ENCODE measurements around the gene EHBP1.
"Not testable (repeated sequence)": the region's sequence is repeated elsewhere in the genome, so short reads cannot be mapped to it uniquely, and the experiment has no call there.

Gene EHBP1

GRCh38 chr2:62692225-62692624 is 13.3 kb upstream of the EHBP1 start:
- intact Hi-C loops (cut with DNase I), result no loop called here

GRCh38 chr2:62698653-62699052 is 6.9 kb upstream of the EHBP1 start:
- intact Hi-C loops (cut with DNase I), result no loop called here
- DNase-seq, result peak in 4 of 42 donors; percentile 2 to 50 (median 10)

More at GRCh38 chr2:62692225-62692624, 13.3 kb upstream of the EHBP1 start:
- no peak for DNase-seq

GRCh38 chr2:62704654-62705006 is 883 bp upstream of the EHBP1 start:
- DNase-seq, result no peak
- intact Hi-C loops (cut with DNase I), result loop anchor here (2.0 to 10.0 kb wide), 2 partner anchors 70 to 200 kb away; no protein-coding TSS in a partner anchor

- peak; percentile 17 to 84 (median 68) for DNase-seq
- intact Hi-C loops (cut with DNase I), result loop anchor here (2.0 to 10.0 kb wide), 2 partner anchors 69 to 201 kb away; no protein-coding TSS in a partner anchor
Measured at GRCh38 chr2:62705859-62706720, 577 bp downstream of the EHBP1 start.

GRCh38 chr2:62706721-62707521 is 1.4 kb downstream of the EHBP1 start:
- intact Hi-C loops (cut with DNase I), result loop anchor here (10.0 kb wide), 1 partner anchor 68 kb away; no protein-coding TSS in a partner anchor
- DNase-seq, result no peak

GRCh38 chr2:62708751-62709150 is 3.2 kb downstream of the EHBP1 start:
- DNase-seq, result no peak
- intact Hi-C loops (cut with DNase I), result loop anchor here (10.0 kb wide), 1 partner anchor 66 kb away; no protein-coding TSS in a partner anchor

- DNase-seq, result no peak
- intact Hi-C loops (cut with DNase I), result no loop called here
Measured at GRCh38 chr2:62711832-62712494, 6.5 kb downstream of the EHBP1 start.

GRCh38 chr2:62713196-62713595 is 7.7 kb downstream of the EHBP1 start:
- DNase-seq; intact Hi-C loops (cut with DNase I): not testable (repeated sequence)

- intact Hi-C loops (cut with DNase I), result no loop called here
Measured at GRCh38 chr2:62713837-62714236, 8.3 kb downstream of the EHBP1 start.

GRCh38 chr2:62716768-62717167 is 11.3 kb downstream of the EHBP1 start:
- no peak for DNase-seq
- intact Hi-C loops (cut with DNase I), result no loop called here

More at GRCh38 chr2:62713837-62714236, 8.3 kb downstream of the EHBP1 start:
- no peak for DNase-seq

GRCh38 chr2:62717503-62718081 is 12.1 kb downstream of the EHBP1 start:
- intact Hi-C loops (cut with DNase I), result no loop called here
- DNase-seq, result no peak

- intact Hi-C loops (cut with DNase I), result no loop called here
- DNase-seq, result no peak
Measured at GRCh38 chr2:62718225-62718822, 12.8 kb downstream of the EHBP1 start.

- intact Hi-C loops (cut with DNase I), result no loop called here
Measured at GRCh38 chr2:62719757-62720156, 14.2 kb downstream of the EHBP1 start.

GRCh38 chr2:62722679-62723078 is 17.2 kb downstream of the EHBP1 start:
- no peak for DNase-seq
- intact Hi-C loops (cut with DNase I), result no loop called here

More at GRCh38 chr2:62719757-62720156, 14.2 kb downstream of the EHBP1 start:
- DNase-seq, result no peak

- intact Hi-C loops (cut with DNase I), result no loop called here
- no peak for DNase-seq
Measured at GRCh38 chr2:62723253-62723652, 17.7 kb downstream of the EHBP1 start.

- DNase-seq, result no peak
- intact Hi-C loops (cut with DNase I), result no loop called here
Measured at GRCh38 chr2:62724106-62724505, 18.6 kb downstream of the EHBP1 start.

GRCh38 chr2:62724886-62725711 is 19.6 kb downstream of the EHBP1 start:
- intact Hi-C loops (cut with DNase I), result loop anchor here (5.0 kb wide), 1 partner anchor 268 kb away; no protein-coding TSS in a partner anchor
- peak; percentile 28 to 88 (median 71) for DNase-seq

GRCh38 chr2:62725712-62726055 is 20.2 kb downstream of the EHBP1 start:
- no peak for DNase-seq
- intact Hi-C loops (cut with DNase I), result loop anchor here (5.0 kb wide), 1 partner anchor 268 kb away; no protein-coding TSS in a partner anchor

All from head of caudate nucleus (tissue), 42 donors.